RCC 7860 (cell line): Measurements from ENCODE around the gene FLYWCH2.

ENCODE experiments used
- DNase-seq: peaks from one replicate; pipeline ENCODE4 v3.0.0-alpha.2; 2015; ENCODE audit warnings: low spot score
- FAIRE-seq: peaks from 2 replicates; lab custom pipeline; 2012; peaks lifted over from hg19 to GRCh38; lab: Jason Lieb, UNC

Gene FLYWCH2

DNA sequence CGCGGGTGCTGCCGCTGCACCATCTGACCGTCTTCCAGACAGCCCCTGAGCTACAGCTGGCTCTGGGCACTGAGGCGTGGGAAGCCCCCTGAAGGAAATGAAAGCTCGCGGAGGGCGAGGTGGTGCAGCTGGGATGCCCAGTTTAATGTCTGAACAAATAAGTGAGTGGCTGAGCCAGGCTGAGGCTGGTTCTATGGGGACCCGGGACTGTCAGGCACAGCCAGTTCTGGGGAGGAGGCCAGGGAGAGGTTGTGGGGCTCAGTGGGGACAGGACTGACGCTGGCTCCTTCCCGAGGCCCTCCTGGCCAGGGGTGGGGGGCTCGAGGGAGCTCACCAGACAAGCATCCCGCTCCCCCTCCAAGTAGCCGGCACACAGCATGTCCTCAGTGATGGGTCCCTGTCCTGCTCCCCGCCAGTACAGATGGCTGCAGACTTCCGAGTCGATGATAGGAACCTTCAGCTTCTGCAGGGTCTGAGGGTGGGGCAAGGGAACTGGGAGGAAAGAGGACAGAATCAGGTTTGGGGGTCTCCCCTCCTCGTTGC is 29.4 kb upstream of the FLYWCH2 start:
- no peak for FAIRE-seq
- no peak for DNase-seq

DNA sequence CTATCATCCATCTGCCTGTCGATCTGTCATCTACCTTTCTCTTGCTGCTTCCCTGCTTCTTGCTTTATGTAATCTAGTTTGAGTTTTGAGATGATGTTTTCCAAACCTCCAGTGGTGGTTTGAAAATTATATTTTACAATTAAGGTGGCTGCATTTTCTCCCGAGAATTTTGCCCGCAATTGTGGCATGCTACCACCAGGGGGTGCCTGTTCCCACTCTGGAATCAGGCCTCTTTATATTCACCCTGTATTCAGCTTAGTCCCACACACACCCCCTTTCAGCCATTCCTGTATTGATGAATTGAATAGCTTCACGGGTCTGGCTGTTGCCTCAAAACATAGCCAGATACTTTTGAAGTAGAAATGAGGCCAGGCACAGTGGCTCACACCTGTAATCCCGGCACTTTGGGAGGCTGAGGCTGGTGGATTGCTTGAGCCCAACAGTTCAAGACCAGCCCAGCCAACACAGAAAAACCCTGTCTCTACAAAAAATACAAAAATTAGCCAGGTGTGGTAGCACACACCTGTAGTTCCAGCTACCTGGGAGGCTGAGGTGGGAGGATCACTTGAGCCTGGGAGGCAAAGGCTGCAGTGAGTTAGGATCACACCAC is 28.2 kb upstream of the FLYWCH2 start:
- peak; percentile 22 for DNase-seq
- peak; percentile 62 for FAIRE-seq

DNA sequence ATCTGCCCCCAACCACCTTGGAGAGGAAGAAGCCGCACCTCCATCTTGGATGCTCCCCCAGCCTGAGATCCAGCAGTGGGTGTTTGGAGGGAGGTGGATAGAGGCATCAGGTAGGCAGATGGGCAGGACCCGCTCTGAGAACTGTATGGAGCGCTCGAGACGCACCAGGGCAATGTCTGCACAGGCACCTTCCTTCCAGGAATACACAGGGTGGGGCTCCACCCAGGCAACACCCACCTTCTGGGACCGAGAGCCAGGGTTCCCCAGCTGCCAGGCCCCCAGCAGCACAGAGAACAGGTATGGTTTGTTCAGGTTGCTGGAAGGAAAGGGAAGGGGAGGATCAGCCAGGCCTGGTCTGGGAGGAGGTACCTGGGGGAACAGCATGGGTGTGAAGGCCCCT is 27.5 kb upstream of the FLYWCH2 start:
- FAIRE-seq (no peak), DNase-seq (no peak)

DNA sequence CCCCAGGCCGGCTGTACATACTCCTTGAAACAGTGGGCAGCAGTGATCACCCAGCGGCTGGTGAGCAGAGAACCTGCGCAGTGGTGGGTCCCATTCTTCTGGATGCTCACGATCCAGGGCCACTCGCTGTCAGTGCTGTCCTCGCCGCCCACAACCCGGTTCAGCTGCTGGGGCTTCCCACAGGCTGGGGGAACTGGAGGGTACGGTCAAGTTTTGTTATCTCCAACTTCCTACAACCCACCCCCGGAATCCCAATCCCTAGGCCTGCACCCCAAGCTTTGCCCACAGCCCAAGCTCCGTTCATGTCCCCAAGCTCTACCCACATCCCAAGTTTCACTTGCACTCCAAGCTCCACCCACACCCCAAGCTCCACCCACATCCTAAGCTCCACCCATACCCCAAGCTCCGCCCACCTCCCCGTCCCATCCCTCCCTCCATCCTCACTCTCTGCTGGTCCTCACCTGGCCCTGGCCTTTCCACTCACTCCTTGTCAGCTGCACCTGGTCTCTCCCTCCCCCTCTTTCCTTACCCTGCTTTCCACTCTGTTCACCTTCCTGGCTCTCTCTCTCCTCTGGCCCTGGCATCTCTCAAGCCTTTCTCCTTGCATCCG is 26.8 kb upstream of the FLYWCH2 start:
- FAIRE-seq (no peak), DNase-seq (no peak)

DNA sequence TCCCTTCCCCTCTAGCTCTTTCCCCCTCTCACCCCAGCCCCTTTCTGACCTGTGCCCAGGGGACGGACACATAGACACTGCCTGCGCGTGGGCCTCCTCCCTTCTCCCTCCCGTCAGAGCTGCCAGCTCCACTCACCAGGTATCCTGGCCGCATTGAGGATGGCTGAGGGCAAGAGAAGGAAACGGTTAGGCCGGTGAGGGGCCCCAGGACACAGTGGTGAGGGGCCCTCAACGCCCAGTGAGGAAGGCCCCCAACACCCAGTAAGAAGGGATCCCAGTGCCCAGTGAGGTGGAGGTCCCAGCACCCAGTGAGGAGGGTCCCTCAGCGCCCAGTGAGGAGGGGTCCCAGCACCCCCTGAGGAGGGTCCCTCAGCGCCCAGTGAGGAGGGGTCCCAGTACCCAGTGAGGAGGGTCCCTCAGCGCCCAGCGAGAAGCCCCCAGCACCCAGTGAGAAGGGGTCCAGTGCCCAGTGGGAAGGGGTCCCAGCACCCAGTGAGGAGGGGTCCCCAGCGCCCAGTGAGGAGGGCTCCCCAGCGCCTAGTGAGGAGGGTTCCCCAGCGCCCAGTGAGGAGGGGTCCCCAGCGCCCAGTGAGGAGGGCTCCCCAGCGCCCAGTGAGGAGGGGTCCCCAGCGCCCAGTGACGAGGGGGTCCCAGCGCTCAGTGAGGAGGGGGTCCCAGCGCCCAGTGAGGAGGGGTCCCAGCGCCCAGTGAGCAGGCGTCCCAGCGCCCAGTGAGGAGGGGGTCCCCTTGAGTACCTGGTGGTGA is 26.1 kb upstream of the FLYWCH2 start:
- FAIRE-seq (no peak), DNase-seq (no peak)

DNA sequence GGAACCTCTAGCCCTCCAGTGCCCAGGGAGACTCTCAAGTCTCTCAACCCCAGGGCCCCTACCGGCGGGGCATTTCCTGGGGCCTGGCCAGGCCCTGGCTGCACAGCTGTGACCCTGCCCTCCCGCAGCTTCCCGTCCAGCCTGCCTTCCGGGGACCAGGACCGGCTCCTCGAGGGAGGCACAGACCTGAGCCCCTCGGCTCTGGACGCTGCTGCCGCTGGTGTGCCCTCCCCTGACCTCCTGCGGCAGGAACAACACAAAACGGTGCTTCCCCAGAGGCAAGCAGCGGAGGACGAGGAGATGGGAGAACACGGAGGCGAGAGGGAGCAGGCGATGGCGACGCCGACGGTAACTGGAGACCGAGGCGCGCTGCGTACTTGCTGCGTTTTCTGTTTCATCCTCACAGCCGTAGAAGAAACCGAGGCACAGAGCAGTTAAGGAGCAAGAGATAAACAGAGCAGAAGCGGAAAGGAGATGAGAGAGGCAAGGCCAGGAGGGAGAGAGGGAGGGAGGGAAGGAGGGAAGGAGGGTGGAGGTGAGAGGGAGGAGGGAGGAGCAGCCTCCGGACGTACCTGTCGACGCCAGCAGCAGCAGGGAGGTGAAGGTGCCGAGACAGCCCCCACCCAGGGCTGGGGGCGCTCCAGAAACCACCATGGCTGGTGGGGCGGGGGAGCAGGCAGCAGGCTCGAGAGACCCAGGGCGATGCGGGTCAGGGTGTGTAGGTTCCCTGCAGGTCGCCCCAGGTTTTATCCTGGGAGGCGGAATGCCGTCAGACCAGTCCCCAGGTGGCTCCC is 25.4 kb upstream of the FLYWCH2 start, which contains the start of gene PRSS22:
Gene PRSS22 (minus strand): TSS at position 720 of the 794 bp plus-strand sequence. CDS start 66 bp downstream, at position 654.
- FAIRE-seq (no peak), DNase-seq (no peak)

DNA sequence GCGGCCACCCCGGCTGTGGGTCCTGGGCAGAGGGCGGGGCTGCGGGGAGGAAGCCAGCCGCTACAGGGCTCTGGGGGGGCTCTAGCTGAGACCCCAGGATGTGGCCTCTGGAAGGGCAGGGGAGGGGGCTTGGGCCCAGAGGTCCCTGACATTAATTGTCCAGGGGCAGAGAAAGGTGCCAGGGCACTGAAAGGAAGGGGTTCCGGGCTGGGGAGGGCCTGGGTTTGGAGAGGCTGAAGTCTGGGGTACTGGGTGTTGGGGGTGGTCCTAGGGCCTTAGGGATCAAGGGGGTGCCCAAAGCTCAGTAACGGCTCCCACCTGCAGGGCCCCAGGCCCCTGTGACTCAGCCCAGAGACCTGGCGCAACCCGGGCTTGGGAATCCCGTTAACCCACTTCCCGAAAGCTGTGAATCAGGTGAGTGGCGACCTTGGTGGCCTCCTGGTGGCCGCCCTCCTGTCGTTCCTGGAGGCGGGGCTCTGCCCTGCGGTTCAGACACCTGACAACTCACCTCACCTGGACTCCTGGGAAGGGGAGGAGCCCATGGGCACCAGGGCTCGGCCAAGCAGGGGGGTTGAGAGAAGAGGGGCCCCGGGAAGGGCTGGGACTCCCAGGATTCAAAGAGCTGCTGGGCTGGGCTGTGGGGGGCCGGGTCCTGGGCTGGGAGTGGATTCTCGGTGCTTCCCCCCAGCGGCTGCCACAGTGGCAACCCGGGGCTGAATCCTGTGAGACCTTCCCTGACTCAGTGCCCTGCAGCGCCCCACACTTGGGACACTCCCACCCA is 24.6 kb upstream of the FLYWCH2 start:
- FAIRE-seq (no peak), DNase-seq (no peak)

DNA sequence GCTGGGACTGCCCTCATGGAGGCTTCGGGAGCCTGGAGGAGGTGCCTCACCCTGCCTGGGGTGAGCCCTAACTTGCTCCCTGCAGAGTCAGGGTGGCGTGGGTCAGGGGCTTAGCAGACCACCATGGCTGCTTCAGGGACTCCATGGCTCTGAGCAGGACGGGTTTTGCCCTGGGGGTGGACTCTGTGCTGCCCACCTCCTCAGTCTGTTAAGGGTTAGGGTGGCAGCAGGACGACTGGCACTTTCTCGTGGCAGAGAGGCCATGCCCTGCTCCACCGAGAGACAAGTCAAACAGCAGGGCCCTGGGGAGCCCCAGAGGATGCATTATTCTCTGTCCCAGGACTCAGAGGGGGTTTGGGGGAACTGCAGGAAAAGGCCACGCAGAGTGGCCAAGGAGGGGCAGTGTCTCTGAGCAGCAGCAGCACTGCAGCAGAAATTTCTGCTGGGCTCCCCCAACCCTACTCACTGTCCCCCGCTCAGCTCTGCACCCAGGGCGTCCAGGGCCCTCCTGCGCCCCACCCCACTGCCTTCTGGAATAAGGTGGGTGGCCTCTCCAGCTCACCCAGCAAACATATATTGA is 23.2 kb upstream of the FLYWCH2 start:
- no peak for FAIRE-seq
- DNase-seq, result no peak

DNA sequence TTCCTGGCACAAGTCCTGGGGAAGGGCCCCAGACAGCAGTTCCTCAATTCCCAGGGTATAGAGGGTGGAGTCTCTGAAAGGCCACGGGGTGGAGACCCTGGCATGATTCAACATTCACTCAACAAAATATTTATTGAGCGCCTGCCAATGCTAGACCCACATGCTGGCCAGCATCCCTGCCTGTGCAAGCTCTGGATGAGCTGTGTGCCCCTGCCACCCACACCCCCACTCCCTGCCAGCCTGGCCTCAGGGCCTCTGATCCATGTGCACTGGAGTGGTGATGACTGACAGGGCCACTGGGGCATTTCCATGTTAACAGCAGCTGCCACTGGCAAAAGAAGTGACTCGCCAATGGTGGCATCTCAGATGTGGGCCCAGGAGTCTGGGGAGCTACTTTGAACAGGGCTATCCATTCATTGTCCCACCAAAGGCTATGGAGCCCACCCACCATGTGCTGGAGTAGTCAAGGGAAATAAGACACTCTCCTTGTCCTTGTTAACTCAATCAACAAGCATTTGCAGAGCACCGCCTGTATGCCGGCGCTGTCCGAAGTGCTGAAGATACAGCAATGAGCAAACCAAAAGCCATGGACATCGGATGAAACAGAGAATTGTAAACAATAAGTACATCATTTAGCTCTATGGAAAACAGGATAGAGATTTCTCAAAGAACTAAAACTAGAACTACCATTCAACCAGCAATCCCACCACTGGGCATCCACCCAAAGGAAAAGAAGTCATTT is 22.0 kb upstream of the FLYWCH2 start:
- FAIRE-seq (peak; percentile 55), DNase-seq (peak; percentile 72)

DNA sequence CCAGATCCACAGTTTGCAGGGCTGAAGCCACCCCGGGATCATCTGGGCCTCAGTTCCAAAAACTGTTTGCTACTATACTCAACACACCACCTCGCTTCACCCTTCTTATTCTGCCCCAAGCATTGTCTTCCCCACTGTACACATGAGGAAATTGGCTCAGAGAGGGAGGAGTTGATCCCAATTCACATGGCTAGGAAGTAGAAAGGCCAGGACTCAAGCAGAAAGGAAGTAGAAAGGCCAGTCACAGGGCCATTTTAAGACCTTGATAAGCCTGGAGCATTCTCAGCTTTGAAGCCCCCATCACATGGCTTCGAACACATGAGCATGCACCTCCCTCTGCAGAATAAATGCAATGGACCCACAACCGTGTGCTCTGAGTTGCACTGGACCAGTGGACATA is 17.4 kb upstream of the FLYWCH2 start:
- DNase-seq (no peak), FAIRE-seq (no peak)

DNA sequence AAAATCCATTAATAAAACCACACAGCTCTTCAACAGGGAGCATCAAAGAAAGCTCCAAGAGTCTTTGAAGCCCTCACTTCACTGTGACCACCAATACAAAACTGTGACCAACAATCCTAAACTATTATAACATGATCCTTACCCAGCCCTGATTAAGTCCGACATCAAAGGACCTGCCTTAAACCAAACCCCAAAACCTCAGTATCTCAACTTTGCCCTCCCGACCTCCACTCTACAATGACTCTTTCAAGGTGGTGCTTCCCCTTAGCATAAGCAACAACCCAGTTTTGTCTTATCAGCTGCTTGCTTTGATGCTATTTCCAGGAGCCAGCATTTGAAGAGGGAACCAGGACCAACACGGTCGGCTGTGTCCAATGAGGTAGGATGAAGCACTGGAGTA is 16.6 kb upstream of the FLYWCH2 start:
- DNase-seq (no peak), FAIRE-seq (no peak)

DNA sequence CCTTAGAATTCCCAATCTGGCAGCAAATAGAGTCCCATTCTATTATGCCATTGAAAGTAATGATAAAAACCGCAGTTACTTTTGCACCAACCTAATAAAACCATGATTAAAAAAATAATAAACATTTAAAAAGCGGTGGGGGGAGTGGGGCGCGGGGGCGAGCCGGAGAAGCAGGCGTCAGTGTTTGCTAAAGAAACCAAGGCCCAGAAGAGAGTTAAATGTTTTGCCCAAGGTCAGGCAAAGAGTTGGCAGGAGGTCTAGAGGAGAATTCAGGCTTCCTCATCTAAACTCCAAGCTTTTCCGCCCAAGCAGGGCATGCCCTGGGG is 15.4 kb upstream of the FLYWCH2 start:
- no peak for FAIRE-seq
- DNase-seq, result no peak

DNA sequence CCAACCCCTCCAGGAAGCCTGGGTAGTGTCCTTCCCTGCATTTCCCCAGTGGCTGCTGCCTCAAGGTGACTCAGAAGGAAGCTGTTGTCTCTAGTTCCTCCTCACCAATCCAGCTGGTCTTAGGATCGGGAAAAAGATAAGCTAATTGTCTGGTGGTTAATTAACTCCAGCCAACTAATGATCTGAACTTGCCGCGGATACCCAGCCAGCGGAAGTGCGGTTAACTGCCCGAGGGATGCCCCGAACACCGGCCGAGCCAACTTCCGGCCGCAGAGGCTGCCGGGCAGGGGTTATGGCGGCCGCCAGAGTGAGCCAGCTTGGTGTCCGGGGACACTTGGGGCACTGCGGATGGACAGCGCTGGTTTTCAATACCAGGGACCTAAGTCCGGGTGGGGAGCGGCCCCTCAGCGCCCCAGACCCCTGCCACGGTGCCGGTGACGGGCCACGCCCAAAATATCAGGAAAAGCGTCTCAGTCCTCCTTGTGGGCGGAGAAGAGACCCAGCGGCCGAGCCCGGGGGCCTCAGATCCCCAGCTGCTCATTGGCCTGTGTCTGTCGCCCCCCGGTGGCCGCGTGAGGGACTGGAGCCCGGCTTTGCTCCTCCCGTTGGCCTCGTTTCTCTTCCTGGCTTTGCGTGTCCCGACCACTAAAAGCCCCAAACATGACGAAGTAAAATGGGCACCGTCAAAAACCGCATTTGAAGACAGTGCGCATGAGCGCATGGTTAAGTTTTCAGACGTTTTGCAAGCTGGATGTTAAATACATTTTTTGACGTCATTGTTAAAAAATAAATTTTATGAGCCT is 14.8 kb upstream of the FLYWCH2 start:
- FAIRE-seq (peak; percentile 55), DNase-seq (peak; percentile 91)

DNA sequence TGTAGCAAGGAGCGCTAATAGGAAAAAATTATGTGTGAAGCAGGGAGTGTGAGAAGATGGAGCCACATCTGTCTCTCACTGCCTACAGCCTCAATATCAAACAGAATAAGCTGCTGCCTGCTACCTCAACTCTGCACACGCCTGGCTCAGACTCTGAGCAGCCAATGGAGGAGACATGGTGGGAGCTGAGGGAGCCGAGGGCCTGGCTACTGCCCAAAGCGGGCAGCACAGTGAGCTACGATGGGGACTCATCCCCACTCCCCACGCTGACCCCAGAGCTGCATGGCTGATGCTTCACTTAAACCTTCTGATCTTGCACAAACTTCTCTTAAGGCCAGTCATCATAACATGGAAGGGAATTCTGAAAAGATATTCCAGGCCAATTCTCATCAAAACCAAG is 11.1 kb upstream of the FLYWCH2 start:
- no peak for FAIRE-seq
- no peak for DNase-seq

DNA sequence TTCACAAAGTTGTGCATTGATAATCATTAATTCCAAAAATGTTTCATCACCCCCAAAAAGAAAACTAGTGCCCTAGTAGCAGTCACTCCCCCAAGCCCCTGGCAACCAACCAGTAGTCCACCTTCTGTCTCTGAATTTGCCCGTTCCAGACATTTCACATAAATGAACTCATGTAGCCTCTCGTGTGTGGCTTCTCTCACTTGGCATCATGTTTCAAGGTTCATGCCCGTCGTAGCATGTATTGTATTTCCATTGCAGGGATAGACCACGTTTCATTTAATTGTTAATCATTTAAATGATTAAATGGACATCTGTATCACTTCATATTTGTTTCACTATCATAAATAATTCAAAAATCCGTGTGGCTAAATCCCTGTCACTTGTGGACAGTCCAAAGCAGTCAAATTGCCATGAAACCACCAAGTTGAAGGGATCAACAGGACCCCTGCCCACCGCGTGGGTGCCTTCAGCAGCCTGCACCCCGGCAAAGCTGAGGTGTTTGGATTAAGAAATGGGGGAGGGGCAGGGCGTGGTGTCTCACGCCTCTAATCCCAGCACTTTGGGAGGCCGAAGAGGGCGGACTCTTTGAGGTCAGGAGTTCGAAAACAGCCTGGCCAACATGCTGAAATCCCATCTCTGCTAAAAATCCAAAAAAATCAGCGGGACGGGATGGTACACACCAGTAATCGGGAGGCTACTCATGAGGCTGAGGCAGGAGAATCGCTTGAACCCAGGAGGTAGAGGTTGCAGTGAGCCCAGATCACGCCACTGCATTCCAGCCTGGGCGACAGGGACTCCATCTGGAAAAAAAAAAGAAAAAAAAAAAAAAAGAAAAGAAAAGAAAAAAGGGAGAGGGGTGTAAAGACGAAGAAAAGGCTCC is 8.7 kb upstream of the FLYWCH2 start:
- DNase-seq (no peak), FAIRE-seq (no peak)

DNA sequence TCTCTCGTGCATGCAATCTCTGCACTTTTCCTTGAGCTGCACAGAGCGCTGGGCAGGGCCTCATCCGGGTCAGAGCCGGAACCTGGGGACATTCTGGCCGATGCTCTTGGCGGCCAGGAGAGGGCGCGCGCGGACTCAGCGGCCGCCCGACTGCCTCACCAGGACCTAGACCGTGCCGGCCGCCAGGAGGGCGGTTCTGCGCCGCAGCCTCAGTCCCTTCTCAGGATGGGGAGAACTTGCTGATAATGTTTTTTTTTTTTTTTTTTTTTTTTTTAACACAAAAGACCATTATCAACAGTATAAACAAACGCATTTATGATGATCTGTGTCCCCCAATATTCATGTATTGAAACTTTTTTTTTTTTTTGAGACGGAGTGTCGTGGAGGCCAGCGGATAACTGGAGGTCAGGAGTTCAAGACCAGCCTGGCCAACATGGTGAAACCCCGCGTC is 8.1 kb upstream of the FLYWCH2 start:
- peak; percentile 73 for DNase-seq

DNA sequence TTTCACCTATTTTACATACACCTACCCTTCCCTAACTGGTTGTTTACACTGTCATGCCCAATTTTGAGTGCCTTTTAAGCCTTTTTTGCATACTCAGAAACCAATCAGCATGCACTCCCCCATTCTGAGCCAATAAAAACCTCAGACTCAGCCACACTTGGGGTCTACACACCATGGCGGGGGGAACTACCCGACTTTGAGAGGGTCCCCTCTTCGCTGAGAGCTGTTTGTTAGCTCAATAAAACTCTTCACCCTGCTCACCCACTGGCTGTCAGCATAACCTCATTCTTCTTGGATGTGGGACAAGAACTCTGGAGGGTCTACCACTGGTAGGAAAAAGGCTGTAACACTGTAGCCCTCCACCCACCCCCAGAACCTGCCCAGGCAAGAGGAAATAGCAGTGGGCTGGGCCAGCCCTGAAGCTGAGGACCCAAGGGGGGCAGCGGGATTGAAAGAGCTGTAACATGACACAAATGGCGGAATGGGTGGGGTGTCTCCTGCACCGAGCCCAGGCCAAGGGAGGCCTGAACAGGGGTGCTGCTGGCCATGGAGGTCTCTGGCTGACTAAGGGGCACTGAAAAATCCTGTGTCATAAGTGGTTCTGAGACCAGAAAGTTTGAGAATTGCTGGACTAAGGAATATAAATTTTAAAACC is 3.0 kb upstream of the FLYWCH2 start:
- no peak for DNase-seq
- FAIRE-seq, result no peak

More for the DNA sequence above, 8.1 kb upstream of the FLYWCH2 start:
- FAIRE-seq, result peak; percentile 59
